Cortex of kidney (tissue), 1 donor: ENCODE measurements around the gene SART1.
A peak's percentile ranks its signal among the peaks of the same experiment; 100 is the strongest.

Source experiments
- DNase-seq: peaks from one replicate; lab custom pipeline; 2025; lab: John Stamatoyannopoulos, UW

The SART1 gene

DNA sequence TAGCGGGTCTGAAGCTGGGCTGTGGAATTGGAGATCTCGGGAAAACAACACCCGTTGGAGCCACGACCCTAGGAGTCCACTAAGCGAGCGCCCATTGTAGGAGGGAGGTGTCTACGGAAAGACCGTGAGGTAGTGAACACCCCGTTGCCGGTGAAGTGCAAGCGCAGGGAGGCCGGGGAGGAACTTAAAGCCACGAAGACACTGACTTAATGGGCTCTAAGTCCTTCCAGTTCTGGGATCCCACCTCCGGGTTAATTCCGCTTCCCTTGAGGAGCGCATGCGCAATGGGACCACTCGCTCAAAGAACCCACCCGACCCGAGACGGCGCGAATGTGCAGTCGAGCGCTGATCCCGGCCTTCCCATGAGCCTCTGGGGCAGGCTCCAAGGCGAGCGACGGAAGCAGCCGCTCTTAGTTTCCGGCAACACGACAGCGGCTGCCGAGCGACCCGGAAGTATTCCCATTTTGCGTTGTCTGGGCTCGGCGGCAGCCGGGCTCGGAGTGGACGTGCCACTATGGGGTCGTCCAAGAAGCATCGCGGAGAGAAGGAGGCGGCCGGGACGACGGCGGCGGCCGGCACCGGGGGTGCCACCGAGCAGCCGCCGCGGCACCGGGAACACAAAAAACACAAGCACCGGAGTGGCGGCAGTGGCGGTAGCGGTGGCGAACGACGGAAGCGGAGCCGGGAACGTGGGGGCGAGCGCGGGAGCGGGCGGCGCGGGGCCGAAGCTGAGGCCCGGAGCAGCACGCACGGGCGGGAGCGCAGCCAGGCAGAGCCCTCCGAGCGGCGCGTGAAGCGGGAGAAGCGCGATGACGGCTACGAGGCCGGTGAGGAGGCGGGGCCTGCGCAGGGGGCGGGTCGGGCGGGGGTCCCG, at the start of gene SART1:
Gene SART1 (plus strand): TSS at position 468 of the 874 bp plus-strand sequence. CDS start 47 bp downstream, at position 515.
- peak; percentile 93 for DNase-seq

DNA sequence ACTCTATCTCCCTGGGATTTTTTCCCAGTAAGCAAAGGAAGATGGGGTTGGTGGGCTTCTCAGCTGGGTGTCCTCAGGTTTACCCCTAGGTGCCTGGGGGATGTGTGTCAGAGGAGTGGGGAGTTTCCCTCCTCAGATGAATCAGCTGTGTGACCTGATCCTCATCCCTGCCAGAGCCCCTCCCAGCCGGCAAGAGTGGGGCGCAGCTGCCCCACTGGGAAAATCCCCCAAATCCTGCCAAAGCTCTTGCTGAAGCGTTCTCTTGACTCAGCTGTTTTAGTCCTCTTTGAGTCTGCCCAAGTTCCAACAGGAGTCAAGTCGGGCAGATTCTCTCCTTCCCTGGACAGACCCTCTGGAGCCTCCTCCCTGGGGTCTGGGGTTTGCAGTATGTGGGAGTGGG, 48.7 kb upstream of the SART1 start:
- DNase-seq, result no peak

- DNase-seq, result no peak
These were observed 46.3 kb upstream of the SART1 start for GRCh38 chr11:65915101-65915820.

GRCh38 chr11:65915821-65916251, 45.7 kb upstream of the SART1 start:
- DNase-seq, result no peak

GRCh38 chr11:65916391-65916790, 45.1 kb upstream of the SART1 start:
- DNase-seq, result no peak

- no peak for DNase-seq
These were observed 44.5 kb upstream of the SART1 start for GRCh38 chr11:65917077-65917433.

DNA sequence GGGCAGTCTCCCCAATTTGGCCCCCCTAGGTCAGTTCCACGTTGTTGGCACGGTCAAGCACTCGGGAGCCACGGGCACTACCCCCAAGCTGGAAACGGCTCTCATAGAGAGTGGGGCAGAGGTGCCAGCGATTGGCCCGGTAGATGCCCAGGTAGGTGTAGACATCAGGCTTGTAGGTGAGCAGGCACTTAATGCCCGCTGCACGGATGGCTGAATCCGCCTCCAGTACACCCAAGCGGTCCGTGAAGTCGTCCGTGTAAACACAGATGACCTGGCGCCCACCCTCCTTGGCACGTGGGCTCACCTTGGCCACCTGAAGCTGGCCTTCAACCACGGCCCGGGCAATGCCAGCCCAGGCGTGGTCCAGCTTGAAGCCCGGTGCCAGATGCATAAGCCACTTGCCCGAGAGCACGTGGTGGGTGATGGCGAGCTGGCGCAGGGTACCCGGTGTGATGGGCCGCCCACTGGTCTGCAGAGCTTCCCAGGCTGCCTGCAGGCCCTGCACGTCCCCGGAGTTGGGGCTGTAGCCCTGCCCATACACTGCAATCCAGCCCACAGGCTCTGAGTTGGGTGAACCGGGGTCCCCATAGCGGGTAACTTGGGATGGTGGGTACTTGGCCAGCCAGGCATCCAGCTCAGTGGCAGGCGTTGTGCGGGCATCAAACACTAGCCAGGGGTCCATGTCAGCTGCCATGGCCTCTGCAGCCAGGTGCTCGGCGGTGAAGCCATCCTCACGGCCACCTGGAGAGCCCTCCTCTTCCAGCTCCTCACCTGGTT, 43.9 kb upstream of the SART1 start:
- no peak for DNase-seq

DNA sequence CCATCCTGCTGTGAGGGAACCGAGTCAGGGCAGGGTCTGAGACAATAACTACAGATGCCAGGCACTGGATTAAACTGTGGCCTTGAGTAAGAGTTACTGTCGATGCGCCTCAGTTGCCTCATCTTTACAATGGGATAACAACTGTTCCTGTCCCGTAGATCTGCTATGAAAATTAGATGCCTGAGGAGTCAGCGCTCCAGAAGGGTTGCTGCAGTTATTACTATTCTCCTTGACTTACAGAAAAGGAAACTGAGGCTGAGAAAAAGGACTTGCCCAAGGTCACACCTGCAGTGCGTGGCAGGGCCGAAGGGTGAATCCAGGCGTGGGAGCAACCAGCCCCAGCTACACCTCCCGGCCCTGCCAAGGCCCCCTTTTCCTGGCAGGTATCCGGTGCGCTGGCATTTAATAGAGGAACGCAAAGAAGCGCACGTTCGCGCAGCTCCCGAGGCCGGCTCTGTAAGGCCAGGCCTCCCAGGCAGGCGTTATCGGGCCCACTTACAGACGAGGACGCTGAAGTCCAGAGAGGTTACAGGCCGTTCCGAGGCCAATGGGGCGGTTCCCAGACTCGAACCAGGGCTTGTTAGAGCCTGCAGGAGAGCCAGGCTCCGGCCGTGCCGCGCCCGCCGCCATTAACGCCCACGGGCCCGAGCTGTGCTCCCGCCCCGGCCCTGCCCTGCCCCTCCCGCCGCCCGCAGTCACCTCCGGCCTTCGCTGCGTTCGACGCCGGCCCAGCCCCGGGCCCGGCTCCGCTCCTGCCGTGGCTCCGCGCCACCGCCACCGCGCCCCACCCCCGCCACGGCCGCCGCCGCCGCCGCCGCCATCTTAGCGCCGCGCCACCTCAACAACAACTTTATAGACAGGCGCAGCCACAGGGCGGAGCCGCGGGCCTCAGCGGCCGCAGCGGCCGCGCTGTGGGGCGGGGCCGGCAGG, 43.1 kb upstream of the SART1 start, which contains the start of gene C11orf68:
Gene C11orf68 (minus strand): TSS at position 852 of the 930 bp plus-strand sequence. CDS start 31 bp downstream, at position 821.
- DNase-seq, result no peak

DNA sequence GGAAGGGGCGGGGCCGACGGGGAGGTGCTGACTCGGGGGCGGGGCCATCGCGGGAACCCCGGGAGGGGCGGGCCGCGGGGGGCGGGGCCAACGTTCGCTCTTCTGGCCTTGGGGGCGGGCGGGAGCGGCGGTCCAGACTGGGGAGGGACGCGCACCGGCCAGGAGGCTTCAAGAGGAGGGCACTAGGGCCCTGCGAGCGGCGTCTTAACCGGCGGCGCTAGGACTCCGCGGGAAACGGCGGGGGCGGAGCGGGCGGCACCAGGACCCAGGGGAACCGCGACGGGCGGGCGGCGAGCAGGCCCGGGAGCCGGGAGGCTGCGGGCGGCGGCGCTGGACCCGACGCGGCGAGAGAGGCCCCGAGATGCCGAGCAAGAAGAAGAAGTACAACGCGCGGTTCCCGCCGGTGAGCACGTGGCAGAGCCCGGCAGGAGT, 42.4 kb upstream of the SART1 start, which contains the start of gene DRAP1:
Gene DRAP1 (plus strand): TSS at position 286 of the 432 bp plus-strand sequence. CDS start 76 bp downstream, at position 362.
- DNase-seq, result peak; percentile 82

GRCh38 chr11:65919573-65920371, 41.8 kb upstream of the SART1 start:
- DNase-seq, result no peak

DNA sequence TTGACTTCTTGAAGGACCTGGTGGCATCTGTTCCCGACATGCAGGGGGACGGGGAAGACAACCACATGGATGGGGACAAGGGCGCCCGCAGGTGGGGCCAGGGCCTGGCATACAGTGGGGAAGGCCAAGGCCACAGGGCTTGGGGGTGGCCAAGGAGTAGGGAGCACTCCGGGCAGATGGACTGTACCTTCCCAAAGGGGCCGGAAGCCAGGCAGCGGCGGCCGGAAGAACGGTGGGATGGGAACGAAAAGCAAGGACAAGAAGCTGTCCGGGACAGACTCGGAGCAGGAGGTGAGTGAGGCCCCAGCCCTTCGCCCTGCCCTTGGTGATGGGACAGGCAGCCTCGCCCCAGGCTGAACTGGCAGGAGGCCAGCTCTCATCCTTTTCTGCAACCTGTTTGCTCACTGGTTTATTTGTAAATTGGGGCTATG, 41.1 kb upstream of the SART1 start:
- DNase-seq, result no peak

GRCh38 chr11:65921033-65921555, 40.4 kb upstream of the SART1 start:
- no peak for DNase-seq

- DNase-seq, result no peak
These were observed 39.7 kb upstream of the SART1 start for GRCh38 chr11:65921876-65922275.

GRCh38 chr11:65922565-65922964, 39.0 kb upstream of the SART1 start:
- no peak for DNase-seq

GRCh38 chr11:65925397-65925796, 36.1 kb upstream of the SART1 start:
- DNase-seq, result no peak

- DNase-seq, result no peak
These were observed 33.6 kb upstream of the SART1 start for GRCh38 chr11:65927904-65928397.

GRCh38 chr11:65928667-65929066, 32.9 kb upstream of the SART1 start:
- DNase-seq, result no peak

DNA sequence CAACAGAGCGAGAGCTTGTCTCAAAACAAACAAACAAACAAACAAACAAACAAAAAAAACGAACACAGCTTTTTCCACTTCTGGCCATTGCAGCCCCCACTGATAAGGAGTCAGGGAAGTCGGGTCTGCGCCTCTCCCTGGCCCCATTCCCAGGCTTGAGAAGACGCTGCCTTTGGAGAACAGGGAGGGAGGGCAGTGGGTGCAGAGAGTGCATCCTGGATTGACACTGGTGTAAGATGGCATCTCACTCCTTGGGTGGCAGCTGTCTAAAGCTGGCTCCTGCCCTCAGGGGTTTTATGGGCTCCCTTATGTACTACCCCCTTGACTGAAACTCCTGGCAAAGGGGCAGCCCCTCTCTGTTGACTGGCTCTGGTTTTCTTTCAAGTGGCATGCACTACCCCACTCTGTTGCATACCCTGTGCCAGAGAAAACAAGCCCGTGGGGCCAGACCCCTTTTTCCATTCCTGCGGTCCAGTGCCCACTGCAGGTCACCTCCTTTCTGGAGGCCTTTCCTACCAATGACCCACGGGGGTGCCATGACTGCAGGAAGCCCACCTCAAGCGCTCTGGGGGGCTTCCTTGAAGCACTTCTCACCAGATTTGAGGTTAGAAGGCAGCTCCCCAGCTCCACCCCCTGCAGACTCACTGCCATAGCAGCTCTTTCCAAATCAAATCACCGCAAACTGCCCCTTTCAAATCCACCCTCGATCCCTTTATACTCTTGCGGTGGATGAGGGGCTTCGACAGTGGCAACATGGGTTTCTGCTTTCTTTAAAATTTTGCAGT, 29.6 kb upstream of the SART1 start:
- DNase-seq, result no peak

GRCh38 chr11:65932558-65932919, 29.0 kb upstream of the SART1 start:
- DNase-seq, result no peak
